Peyer's patch (tissue), 4 donors: ENCODE data around the gene ZBTB7A.
"Not testable (repeated sequence)": the region's sequence is repeated elsewhere in the genome, so short reads cannot be mapped to it uniquely, and the experiment has no call there.

ENCODE experiments used
- POLR2A ChIP-seq, 2 donors: fragments of 450-650 bp; IDR thresholded peaks; one replicate each; pipeline ENCODE4 v1.5.1; 2017; ENCODE audit warnings: antibody characterized with exemption in 2 of 2, mild to moderate bottlenecking in 2 of 2, moderate library complexity in 2 of 2
- TF ChIP-seq, protein P1 (sequence below), 6 experiments: fragments of 450-650 bp in 4 of 6; fragments of 200-600 bp in 2 of 6; sonication (generic) in 1 of 6; IDR thresholded peaks; one replicate each; pipeline ENCODE4 v1.5.1; 2017 to 2019; ENCODE audit warnings: antibody characterized with exemption in 6 of 6, mild to moderate bottlenecking in 3 of 6, moderate library complexity in 1 of 6

DNA sequence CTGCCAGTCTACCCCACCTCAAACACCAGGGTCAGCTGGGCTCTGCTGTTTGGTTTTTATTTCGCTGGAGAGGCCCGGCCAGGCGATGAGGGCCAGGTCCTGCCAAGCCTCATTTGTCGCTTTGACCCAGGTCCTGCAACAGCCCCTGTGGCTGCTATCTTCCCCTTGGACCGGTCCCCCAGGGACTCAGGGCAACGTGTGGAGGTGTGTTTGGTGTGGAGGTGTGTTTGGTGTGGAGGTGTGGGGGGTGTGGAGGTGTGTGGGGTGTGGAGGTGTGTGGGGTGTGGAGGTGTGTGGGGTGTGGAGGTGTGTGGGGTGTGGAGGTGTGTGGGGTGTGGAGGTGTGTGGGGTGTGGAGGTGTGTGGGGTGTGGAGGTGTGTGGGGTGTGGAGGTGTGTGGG is 55.3 kb downstream of the ZBTB7A start:
- TF ChIP-seq, protein P1, sequence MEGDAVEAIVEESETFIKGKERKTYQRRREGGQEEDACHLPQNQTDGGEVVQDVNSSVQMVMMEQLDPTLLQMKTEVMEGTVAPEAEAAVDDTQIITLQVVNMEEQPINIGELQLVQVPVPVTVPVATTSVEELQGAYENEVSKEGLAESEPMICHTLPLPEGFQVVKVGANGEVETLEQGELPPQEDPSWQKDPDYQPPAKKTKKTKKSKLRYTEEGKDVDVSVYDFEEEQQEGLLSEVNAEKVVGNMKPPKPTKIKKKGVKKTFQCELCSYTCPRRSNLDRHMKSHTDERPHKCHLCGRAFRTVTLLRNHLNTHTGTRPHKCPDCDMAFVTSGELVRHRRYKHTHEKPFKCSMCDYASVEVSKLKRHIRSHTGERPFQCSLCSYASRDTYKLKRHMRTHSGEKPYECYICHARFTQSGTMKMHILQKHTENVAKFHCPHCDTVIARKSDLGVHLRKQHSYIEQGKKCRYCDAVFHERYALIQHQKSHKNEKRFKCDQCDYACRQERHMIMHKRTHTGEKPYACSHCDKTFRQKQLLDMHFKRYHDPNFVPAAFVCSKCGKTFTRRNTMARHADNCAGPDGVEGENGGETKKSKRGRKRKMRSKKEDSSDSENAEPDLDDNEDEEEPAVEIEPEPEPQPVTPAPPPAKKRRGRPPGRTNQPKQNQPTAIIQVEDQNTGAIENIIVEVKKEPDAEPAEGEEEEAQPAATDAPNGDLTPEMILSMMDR (IDR thresholded peaks at IDR 0.05), result not testable (repeated sequence)
- not testable (repeated sequence) for TF ChIP-seq POLR2A (IDR thresholded peaks at IDR 0.05)
